Frontal cortex (tissue), 1 donor: ENCODE data around the gene C1orf115. TPM values are rescaled to one million over a fixed set of nuclear protein-coding genes. Genes with fewer than 3 reads are reported as not detected.

Experiments used
- total RNA-seq: library from RNA; depleted of rRNA; stranded (reverse); fragments of >200 nt; gene quantifications from one replicate; pipeline ENCODE4 v1.2.3, GENCODE V29; 2014

C1orf115 gene
- total RNA-seq, 1 donor from 2014 or later = 60.7 TPM

Other genes with a start within 250 kb of the C1orf115 start
- gene MARK1, start 162.2 kb upstream of the C1orf115 start, total RNA-seq = 62.4 TPM
- 7.3 TPM for gene MTARC2, start 58.0 kb downstream of the C1orf115 start, total RNA-seq
- 19.6 TPM for gene MTARC1, start 96.5 kb downstream of the C1orf115 start, total RNA-seq
- gene HLX, start 189.1 kb downstream of the C1orf115 start, total RNA-seq = 0.82 TPM